ENCODE data around the gene TSPAN12.

GRCh38 chr7:120775755-120776154, 82.2 kb downstream of the TSPAN12 start:
- TF ChIP-seq CTCF (IDR thresholded peaks at IDR 0.05; ENCODE audit: insufficient read depth, low read length) (no peak), POLR2AphosphoS5 (IDR thresholded peaks at IDR 0.05; ENCODE audit: low read depth) (no peak)

Data from HL-60 (cell line).